Naive thymus-derived CD4-positive, alpha-beta T cell (primary cell): ENCODE data around the gene MGAT4B. TPM values are rescaled to one million over a fixed set of nuclear protein-coding genes. Genes with fewer than 3 reads are reported as not detected.

Experiments used
- ATAC-seq: fragments of 150-1000 bp; cut with Tn5 transposase; 2 replicates; pipeline ENCODE4 v1.10.0; 2021; ENCODE audit warnings: mild to moderate bottlenecking, moderate library complexity
- CTCF ChIA-PET: fragments of 350-600 bp; sonication (Branson Sonifier 250); formaldehyde crosslinking; loops from one replicate; lab custom pipeline; 2021; ENCODE audit warnings: antibody characterized with exemption; lab: Charles Lee
- POLR2A ChIA-PET: fragments of 350-600 bp; sonication (Branson Sonifier 250); formaldehyde crosslinking; loops from one replicate; lab custom pipeline; 2021; ENCODE audit warnings: antibody characterized with exemption, inconsistent platforms; lab: Charles Lee
- DNase-seq, 9 donors: peaks; one replicate each; pipeline versions ENCODE4 v3.0.0 to v3.0.0-alpha.2; 2020 to 2022; ENCODE audit warnings: mixed read lengths in 1 of 9
- H3K27ac ChIP-seq: one replicate; pipeline ENCODE4 v1.7.0; 2013; ENCODE audit warnings: mild to moderate bottlenecking, low read depth, low read length, moderate library complexity
- H3K27me3 ChIP-seq, 2 donors: one replicate each; pipeline ENCODE4 v1.7.0; 2013; ENCODE audit warnings: low read length in 2 of 2, mild to moderate bottlenecking in 2 of 2, moderate library complexity in 2 of 2; ENCODE audit not compliant: control insufficient read depth in 2 of 2, insufficient read depth in 2 of 2
- H3K36me3 ChIP-seq, 3 experiments: 1 replicate in 2 of 3; 2 replicates in 1 of 3; pipeline ENCODE4 v1.7.0; 2013; ENCODE audit warnings: low read length in 3 of 3, mild to moderate bottlenecking in 3 of 3, moderate library complexity in 1 of 3; ENCODE audit not compliant: insufficient read depth in 3 of 3, control insufficient read depth in 2 of 3
- H3K4me1 ChIP-seq, 2 donors: one replicate each; pipeline ENCODE4 v1.7.0; 2013; ENCODE audit warnings: low read length in 2 of 2, mild to moderate bottlenecking in 2 of 2, moderate library complexity in 1 of 2; ENCODE audit not compliant: control insufficient read depth in 2 of 2, insufficient read depth in 2 of 2
- H3K4me3 ChIP-seq: 2 replicates; pipeline ENCODE4 v1.7.0; 2013; ENCODE audit warnings: mild to moderate bottlenecking, low read length
- H3K9me3 ChIP-seq, 3 experiments: 1 replicate in 2 of 3; 2 replicates in 1 of 3; pipeline ENCODE4 v1.7.0; 2013; ENCODE audit warnings: low read length in 3 of 3; ENCODE audit not compliant: control insufficient read depth in 2 of 3
- H3K27ac Mint-ChIP-seq, 9 donors: one replicate each; pipeline ENCODE4 v1.8.0; 2020 to 2022; ENCODE audit warnings: mixed read lengths in 9 of 9, mild to moderate bottlenecking in 8 of 9, moderate library complexity in 5 of 9, inconsistent platforms in 2 of 9
- H3K27me3 Mint-ChIP-seq, 5 donors: one replicate each; pipeline ENCODE4 v1.8.0; 2021 to 2022; ENCODE audit warnings: mixed read lengths in 5 of 5, mild to moderate bottlenecking in 1 of 5
- H3K36me3 Mint-ChIP-seq, 5 donors: one replicate each; pipeline ENCODE4 v1.8.0; 2020 to 2022; ENCODE audit warnings: mixed read lengths in 5 of 5, mild to moderate bottlenecking in 3 of 5, inconsistent platforms in 1 of 5
- H3K4me1 Mint-ChIP-seq, 7 donors: one replicate each; pipeline ENCODE4 v1.8.0; 2020 to 2022; ENCODE audit warnings: mixed read lengths in 7 of 7, mild to moderate bottlenecking in 3 of 7, inconsistent platforms in 1 of 7
- H3K4me3 Mint-ChIP-seq, 10 donors: one replicate each; pipeline ENCODE4 v1.8.0; 2020 to 2022; ENCODE audit warnings: mild to moderate bottlenecking in 10 of 10, mixed read lengths in 10 of 10, moderate library complexity in 6 of 10, inconsistent platforms in 2 of 10
- H3K9me3 Mint-ChIP-seq, 11 donors: one replicate each; pipeline ENCODE4 v1.8.0; 2020 to 2022; ENCODE audit warnings: mixed read lengths in 11 of 11, mild to moderate bottlenecking in 4 of 11, inconsistent platforms in 1 of 11, moderate library complexity in 1 of 11
- intact Hi-C, 2 donors: fragments of 100-400 bp; cut with micrococcal nuclease; formaldehyde crosslinking; loops; one replicate each; pipeline ENCODE4 v1.15.1; 2023
- polyA plus RNA-seq, 2 donors: library from polyadenylated mRNA; unstranded; fragments of 300-500 nt; fragmentation: Illumina TruSeq; gene quantifications; one replicate each; pipeline ENCODE4 v1.2.3, GENCODE V29; 2021
- total RNA-seq, 6 experiments: library from RNA in 5 of 6; stranded (reverse) in 5 of 6; gene quantifications; 1 replicate in 5 of 6; 2 replicates in 1 of 6; pipeline ENCODE4 v1.2.3 and lab custom pipeline; 2021 to 2026

Gene MGAT4B
- total and polyA plus RNA-seq, 7 experiments from 2014 or later = 12.3 to 143 (median 114) TPM

GRCh38 chr5:179795863-179796833, 10.5 kb downstream of the MGAT4B start:
- Mint-ChIP-seq H3K27ac (peak overlapping the region in 4 of 9 donors; percentile 17 to 80 (median 33)), H3K27me3 (no peaks in the 10 kb centered on the region), H3K36me3 (peaks cover 0 to 9% (median 3%) of the 10 kb centered on the region in 5 donors), H3K4me3 (peak overlapping the region; percentile 40 to 78 (median 64)), H3K4me1 (peaks cover 20 to 33% (median 30%) of the 10 kb centered on the region in 7 donors), H3K9me3 (peaks cover 0 to 6% (median 0%) of the 10 kb centered on the region in 11 donors)
- H3K36me3 ChIP-seq = peaks cover 0 to 21% (median 0%) of the 10 kb centered on the region in 3 experiments
- ChIA-PET POLR2A (interaction anchor here (0.6 to 2.9 kb wide), 7 partner anchors 10 to 172 kb away, joined by 3 to 8 read pairs (median 6); partner anchors contain the start of genes HNRNPH1, MAML1 and SQSTM1), CTCF (interaction anchor here (0.6 to 4.3 kb wide), 5 partner anchors 33 to 233 kb away, joined by 3 to 36 read pairs (median 3); no protein-coding TSS in a partner anchor)
- ATAC-seq (peak; percentile 84), DNase-seq (peak; percentile 37 to 81 (median 65))
- peak overlapping the region; percentile 68 for H3K27ac ChIP-seq
- peak overlapping the region; percentile 48 for H3K4me3 ChIP-seq
- no peaks in the 10 kb centered on the region for H3K27me3 ChIP-seq
- H3K9me3 ChIP-seq = no peaks in the 10 kb centered on the region
- intact Hi-C loops = loop anchor here (1.0 to 5.0 kb wide), 11 partner anchors 9 to 1644 kb away; partner anchors contain the start of genes CANX (in 2 of the 2), MAML1 (in 2 of the 2), HNRNPH1 (in 1 of the 2) and MGAT4B (in 1 of the 2)
- H3K4me1 ChIP-seq = peaks cover 24 to 28% of the 10 kb centered on the region in 2 donors

- peak overlapping the region; percentile 68 for H3K27ac ChIP-seq
- CTCF ChIA-PET = interaction anchor here (0.6 to 4.3 kb wide), 4 partner anchors 32 to 234 kb away, joined by 3 to 36 read pairs (median 4); no protein-coding TSS in a partner anchor
- Mint-ChIP-seq H3K4me3 (peak overlapping the region; percentile 32 to 83 (median 62)), H3K4me1 (peaks cover 20 to 33% (median 30%) of the 10 kb centered on the region in 7 donors), H3K27ac (peak overlapping the region in 3 of 9 donors; percentile 31 to 76 (median 65)), H3K36me3 (peaks cover 0 to 9% (median 3%) of the 10 kb centered on the region in 5 donors), H3K27me3 (no peaks in the 10 kb centered on the region), H3K9me3 (peaks cover 0 to 6% (median 0%) of the 10 kb centered on the region in 11 donors)
- H3K36me3 ChIP-seq = peaks cover 0 to 21% (median 0%) of the 10 kb centered on the region in 3 experiments
- no peaks in the 10 kb centered on the region for H3K9me3 ChIP-seq
- no peaks in the 10 kb centered on the region for H3K27me3 ChIP-seq
- peak overlapping the region; percentile 48 for H3K4me3 ChIP-seq
- no peak for ATAC-seq
- POLR2A ChIA-PET = interaction anchor here (0.7 to 2.9 kb wide), 10 partner anchors 8 to 236 kb away, joined by 3 to 8 read pairs (median 4); partner anchors contain the start of genes HNRNPH1, MAML1 and SQSTM1
- peak in 1 of 9 donors; percentile 28 for DNase-seq
- intact Hi-C loops = loop anchor here (5.0 kb wide), 4 partner anchors 98 to 1643 kb away; partner anchors contain the start of genes CANX (in 1 of the 2), HNRNPH1 (in 1 of the 2) and NHP2 (in 1 of the 2)
- peaks cover 24 to 28% of the 10 kb centered on the region in 2 donors for H3K4me1 ChIP-seq
Measured at GRCh38 chr5:179795049-179795862, 11.4 kb downstream of the MGAT4B start.

GRCh38 chr5:179794575-179794974, 12.1 kb downstream of the MGAT4B start:
- CTCF ChIA-PET = interaction anchor here (1.6 to 4.3 kb wide), 3 partner anchors 12 to 67 kb away, joined by 3 to 36 read pairs (median 5); no protein-coding TSS in a partner anchor
- peak overlapping the region; percentile 32 to 83 (median 62) for H3K4me3 Mint-ChIP-seq
- H3K36me3 Mint-ChIP-seq = peaks cover 0 to 7% (median 3%) of the 10 kb centered on the region in 5 donors
- POLR2A ChIA-PET = interaction anchor here (0.7 to 2.3 kb wide), 9 partner anchors 8 to 235 kb away, joined by 3 to 8 read pairs (median 4); partner anchors contain the start of genes HNRNPH1, MAML1 and SQSTM1
- no peak for ATAC-seq
- H3K27ac ChIP-seq = peak overlapping the region; percentile 68
- H3K4me1 ChIP-seq = peaks cover 24 to 28% of the 10 kb centered on the region in 2 donors
- peaks cover 0 to 6% (median 0%) of the 10 kb centered on the region in 11 donors for H3K9me3 Mint-ChIP-seq
- no peak for DNase-seq
- peaks cover 20 to 33% (median 28%) of the 10 kb centered on the region in 7 donors for H3K4me1 Mint-ChIP-seq
- no peaks in the 10 kb centered on the region for H3K27me3 Mint-ChIP-seq
- peak overlapping the region in 5 of 9 donors; percentile 22 to 86 (median 76) for H3K27ac Mint-ChIP-seq
- H3K4me3 ChIP-seq = peak overlapping the region; percentile 48
- no peaks in the 10 kb centered on the region for H3K27me3 ChIP-seq
- H3K9me3 ChIP-seq = no peaks in the 10 kb centered on the region
- H3K36me3 ChIP-seq = peaks cover 0 to 16% (median 0%) of the 10 kb centered on the region in 3 experiments
- intact Hi-C loops = no loop called here

GRCh38 chr5:179794171-179794570, 12.5 kb downstream of the MGAT4B start:
- H3K36me3 ChIP-seq = peaks cover 0 to 12% (median 0%) of the 10 kb centered on the region in 3 experiments
- H3K4me1 ChIP-seq = peaks cover 24 to 28% of the 10 kb centered on the region in 2 donors
- Mint-ChIP-seq H3K27ac (peak overlapping the region in 7 of 9 donors; percentile 65 to 91 (median 81)), H3K9me3 (peaks cover 0 to 6% (median 0%) of the 10 kb centered on the region in 11 donors), H3K36me3 (peaks cover 0 to 5% (median under 1%) of the 10 kb centered on the region in 5 donors), H3K27me3 (no peaks in the 10 kb centered on the region), H3K4me3 (peak overlapping the region; percentile 32 to 83 (median 62)), H3K4me1 (peaks cover 20 to 33% (median 27%) of the 10 kb centered on the region in 7 donors)
- DNase-seq (no peak), ATAC-seq (no peak)
- H3K27me3 ChIP-seq = no peaks in the 10 kb centered on the region
- H3K27ac ChIP-seq = peak overlapping the region; percentile 45
- no peaks in the 10 kb centered on the region for H3K9me3 ChIP-seq
- ChIA-PET CTCF (interaction anchor here (0.6 to 4.3 kb wide), 4 partner anchors 11 to 773 kb away, joined by 3 to 36 read pairs (median 4); partner anchors contain the start of gene MAML1), POLR2A (interaction anchor here (0.6 to 2.3 kb wide), 11 partner anchors 9 to 171 kb away, joined by 3 to 8 read pairs (median 5); partner anchors contain the start of genes HNRNPH1, MAML1 and MRNIP)
- intact Hi-C loops = no loop called here
- peak overlapping the region; percentile 25 for H3K4me3 ChIP-seq

- ATAC-seq (peak; percentile 62), DNase-seq (peak in 6 of 9 donors; percentile 30 to 50 (median 48))
- Histone ChIP-seq H3K36me3 (peaks cover 0 to 7% (median 0%) of the 10 kb centered on the region in 3 experiments), H3K27me3 (no peaks in the 10 kb centered on the region), H3K27ac (peak within 1 kb of the TSS; percentile 68), H3K9me3 (no peaks in the 10 kb centered on the region), H3K4me1 (peaks cover 24 to 28% of the 10 kb centered on the region in 2 donors), H3K4me3 (peak within 1 kb of the TSS; percentile 48)
- peaks cover 20 to 33% (median 27%) of the 10 kb centered on the region in 7 donors for H3K4me1 Mint-ChIP-seq
- ChIA-PET POLR2A (interaction anchor here (0.6 to 2.3 kb wide), 10 partner anchors 9 to 170 kb away, joined by 3 to 8 read pairs (median 6); partner anchors contain the start of genes HNRNPH1, MAML1 and MRNIP), CTCF (interaction anchor here (0.6 to 4.3 kb wide), 4 partner anchors 11 to 773 kb away, joined by 3 to 36 read pairs (median 4); partner anchors contain the start of gene MAML1)
- intact Hi-C loops = no loop called here
- H3K36me3 Mint-ChIP-seq = peaks cover 0 to 4% (median 0%) of the 10 kb centered on the region in 5 donors
- H3K9me3 Mint-ChIP-seq = peaks cover 0 to 6% (median 0%) of the 10 kb centered on the region in 11 donors
- H3K4me3 Mint-ChIP-seq = peak within 1 kb of the TSS; percentile 47 to 83 (median 65)
- peak within 1 kb of the TSS; percentile 42 to 91 (median 81) for H3K27ac Mint-ChIP-seq
- H3K27me3 Mint-ChIP-seq = no peaks in the 10 kb centered on the region
Measured at GRCh38 chr5:179793468-179794139, 13.1 kb downstream of the MGAT4B start, which contains the start of gene LTC4S. Gene LTC4S (plus strand): TSS chr5:179793986. CDS start chr5:179794081, 95 bp downstream.
